Ishikawa (cell line): Measurements from ENCODE around the gene SYNDIG1.

Experiments used
- CEBPB ChIP-seq: IDR thresholded peaks from 2 replicates; pipeline ENCODE4 v1.6.1; 2012
- CREB1 ChIP-seq: IDR thresholded peaks from 2 replicates; pipeline ENCODE4 v1.6.1; 2012; ENCODE audit warnings: low read depth
- EGR1 ChIP-seq: IDR thresholded peaks from 2 replicates; pipeline ENCODE4 v1.6.1; 2012
- EP300 ChIP-seq: IDR thresholded peaks from 2 replicates; pipeline ENCODE4 v1.6.1; 2012; ENCODE audit warnings: borderline replicate concordance
- FOXM1 ChIP-seq: IDR thresholded peaks from 2 replicates; pipeline ENCODE4 v1.6.1; 2012; ENCODE audit warnings: low read depth, borderline replicate concordance
- MAX ChIP-seq: IDR thresholded peaks from 2 replicates; pipeline ENCODE4 v1.6.1; 2012
- NFIC ChIP-seq: IDR thresholded peaks from 2 replicates; pipeline ENCODE4 v1.6.1; 2012
- RAD21 ChIP-seq: IDR thresholded peaks from 2 replicates; pipeline ENCODE4 v1.6.1; 2012; ENCODE audit warnings: low read depth
- TAF1 ChIP-seq: IDR thresholded peaks from 2 replicates; pipeline ENCODE4 v1.6.1; 2012; ENCODE audit warnings: low read depth, mild to moderate bottlenecking
- TCF12 ChIP-seq: IDR thresholded peaks from 2 replicates; pipeline ENCODE4 v1.6.1; 2012; ENCODE audit warnings: low read depth
- TEAD4 ChIP-seq: IDR thresholded peaks from 2 replicates; pipeline ENCODE4 v1.6.1; 2012
- USF1 ChIP-seq: IDR thresholded peaks from 2 replicates; pipeline ENCODE4 v1.6.1; 2012
- YY1 ChIP-seq: IDR thresholded peaks from 2 replicates; pipeline ENCODE4 v1.6.1; 2012; ENCODE audit warnings: low read depth
- ZBTB7A ChIP-seq: IDR thresholded peaks from 2 replicates; pipeline ENCODE4 v1.6.1; 2012; ENCODE audit warnings: low read depth
- TF ChIP-seq, protein P1 (sequence below): IDR thresholded peaks from 2 replicates; pipeline ENCODE4 v1.6.1; 2012; ENCODE audit warnings: low read depth, mild to moderate bottlenecking

Gene SYNDIG1

GRCh38 chr20:24455081-24455480 is 14.3 kb upstream of the SYNDIG1 start:
- TF ChIP-seq ZBTB7A (no peak), NFIC (no peak), TAF1 (no peak), TEAD4 (no peak), MAX (no peak), FOXM1 (no peak), EGR1 (no peak), TCF12 (no peak)
- TF ChIP-seq, protein P1, sequence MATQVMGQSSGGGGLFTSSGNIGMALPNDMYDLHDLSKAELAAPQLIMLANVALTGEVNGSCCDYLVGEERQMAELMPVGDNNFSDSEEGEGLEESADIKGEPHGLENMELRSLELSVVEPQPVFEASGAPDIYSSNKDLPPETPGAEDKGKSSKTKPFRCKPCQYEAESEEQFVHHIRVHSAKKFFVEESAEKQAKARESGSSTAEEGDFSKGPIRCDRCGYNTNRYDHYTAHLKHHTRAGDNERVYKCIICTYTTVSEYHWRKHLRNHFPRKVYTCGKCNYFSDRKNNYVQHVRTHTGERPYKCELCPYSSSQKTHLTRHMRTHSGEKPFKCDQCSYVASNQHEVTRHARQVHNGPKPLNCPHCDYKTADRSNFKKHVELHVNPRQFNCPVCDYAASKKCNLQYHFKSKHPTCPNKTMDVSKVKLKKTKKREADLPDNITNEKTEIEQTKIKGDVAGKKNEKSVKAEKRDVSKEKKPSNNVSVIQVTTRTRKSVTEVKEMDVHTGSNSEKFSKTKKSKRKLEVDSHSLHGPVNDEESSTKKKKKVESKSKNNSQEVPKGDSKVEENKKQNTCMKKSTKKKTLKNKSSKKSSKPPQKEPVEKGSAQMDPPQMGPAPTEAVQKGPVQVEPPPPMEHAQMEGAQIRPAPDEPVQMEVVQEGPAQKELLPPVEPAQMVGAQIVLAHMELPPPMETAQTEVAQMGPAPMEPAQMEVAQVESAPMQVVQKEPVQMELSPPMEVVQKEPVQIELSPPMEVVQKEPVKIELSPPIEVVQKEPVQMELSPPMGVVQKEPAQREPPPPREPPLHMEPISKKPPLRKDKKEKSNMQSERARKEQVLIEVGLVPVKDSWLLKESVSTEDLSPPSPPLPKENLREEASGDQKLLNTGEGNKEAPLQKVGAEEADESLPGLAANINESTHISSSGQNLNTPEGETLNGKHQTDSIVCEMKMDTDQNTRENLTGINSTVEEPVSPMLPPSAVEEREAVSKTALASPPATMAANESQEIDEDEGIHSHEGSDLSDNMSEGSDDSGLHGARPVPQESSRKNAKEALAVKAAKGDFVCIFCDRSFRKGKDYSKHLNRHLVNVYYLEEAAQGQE: no peak

- TF ChIP-seq FOXM1: no peak
These were observed 13.0 kb upstream of the SYNDIG1 start for GRCh38 chr20:24456398-24456781.

DNA sequence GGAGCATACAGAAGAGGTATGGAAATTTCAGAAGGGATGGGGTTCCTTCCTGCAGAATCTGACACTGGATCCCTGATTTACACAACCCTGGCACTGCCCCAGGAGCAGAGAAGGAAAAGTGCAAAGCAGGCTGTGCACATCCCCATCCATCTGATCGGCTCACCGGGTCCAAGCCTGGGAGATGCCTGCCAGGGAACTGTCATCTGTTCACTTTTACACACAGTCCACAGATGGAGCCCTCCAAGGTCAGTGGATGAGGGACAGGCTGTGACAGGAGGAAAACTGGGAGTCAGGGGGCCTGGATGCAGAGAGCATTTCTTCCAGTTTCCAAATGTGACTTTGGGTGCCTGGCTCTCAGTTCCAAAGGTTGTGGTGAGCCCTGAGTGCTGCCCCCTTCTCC is 11.0 kb upstream of the SYNDIG1 start:
- TF ChIP-seq, protein P1: no peak
- no peak for TF ChIP-seq EP300
- TF ChIP-seq TEAD4: no peak
- no peak for TF ChIP-seq CEBPB
- no peak for TF ChIP-seq ZBTB7A
- TF ChIP-seq TAF1: no peak
- no peak for TF ChIP-seq YY1
- no peak for TF ChIP-seq TCF12
- TF ChIP-seq RAD21: no peak

GRCh38 chr20:24459733-24460132 is 9.7 kb upstream of the SYNDIG1 start:
- TF ChIP-seq USF1 (no peak), TEAD4 (no peak), ZBTB7A (no peak), EP300 (no peak), CREB1 (no peak), TAF1 (no peak), EGR1 (no peak), MAX (no peak)

DNA sequence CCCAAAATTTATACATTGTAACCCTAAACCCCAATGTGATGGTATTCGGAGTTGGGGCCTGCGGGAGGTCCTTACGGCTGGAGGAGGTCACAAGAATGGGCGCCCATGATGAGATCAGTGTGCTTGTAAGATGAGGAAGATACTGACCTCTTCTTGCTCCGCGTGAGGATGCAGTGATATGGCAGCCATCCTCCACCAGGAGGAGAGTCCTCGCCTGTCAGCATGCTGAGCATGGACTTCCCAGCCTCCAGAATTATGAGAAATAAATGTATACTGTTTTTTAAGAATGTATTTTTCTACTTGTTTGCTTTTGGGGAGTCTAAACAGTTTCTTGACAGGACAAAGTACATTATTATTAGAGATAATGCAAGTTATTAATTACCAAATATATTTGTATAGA is 8.7 kb upstream of the SYNDIG1 start:
- TF ChIP-seq NFIC (no peak), ZBTB7A (no peak), TCF12 (no peak), EGR1 (no peak)

- TF ChIP-seq CEBPB (no peak), EGR1 (no peak), CREB1 (no peak), USF1 (no peak), TAF1 (no peak), TEAD4 (no peak), NFIC (no peak), YY1 (no peak), TCF12 (no peak)
- TF ChIP-seq, protein P1: no peak
These were observed 7.6 kb upstream of the SYNDIG1 start for GRCh38 chr20:24461848-24462247.
